Vagina (tissue), 2 donors: ENCODE data around the gene DOCK11.

Experiments
- CTCF ChIP-seq, 3 experiments: fragments of 450-650 bp in 2 of 3; fragments of 200-600 bp in 1 of 3; sonication (generic) in 1 of 3; IDR thresholded peaks; one replicate each; pipeline ENCODE4 v1.5.1; 2017 to 2019; ENCODE audit warnings: antibody characterized with exemption in 3 of 3, mild to moderate bottlenecking in 2 of 3, moderate library complexity in 2 of 3
- POLR2A ChIP-seq, 2 donors: fragments of 450-650 bp; IDR thresholded peaks; one replicate each; pipeline ENCODE4 v1.6.1; 2017; ENCODE audit warnings: antibody characterized with exemption in 2 of 2, mild to moderate bottlenecking in 2 of 2, moderate library complexity in 2 of 2
- POLR2AphosphoS5 ChIP-seq, 2 donors: sonication (generic); formaldehyde crosslinking; IDR thresholded peaks; one replicate each; pipeline ENCODE4 v1.9.0; 2017; ENCODE audit warnings: antibody characterized with exemption in 2 of 2, mild to moderate bottlenecking in 2 of 2, low read depth in 1 of 2; ENCODE audit not compliant: insufficient read depth in 1 of 2

- TF ChIP-seq CTCF (IDR thresholded peaks at IDR 0.05) (no peak), POLR2A (IDR thresholded peaks at IDR 0.05) (no peak), POLR2AphosphoS5 (IDR thresholded peaks at IDR 0.05; ENCODE audit: insufficient read depth in 1 of 2, low read depth in 1 of 2) (no peak)
Observed at GRCh38 chrX:118675966-118676349, 180.3 kb downstream of the DOCK11 start.
